Measurements from ENCODE around the gene TBC1D21.

TBC1D21 gene

DNA sequence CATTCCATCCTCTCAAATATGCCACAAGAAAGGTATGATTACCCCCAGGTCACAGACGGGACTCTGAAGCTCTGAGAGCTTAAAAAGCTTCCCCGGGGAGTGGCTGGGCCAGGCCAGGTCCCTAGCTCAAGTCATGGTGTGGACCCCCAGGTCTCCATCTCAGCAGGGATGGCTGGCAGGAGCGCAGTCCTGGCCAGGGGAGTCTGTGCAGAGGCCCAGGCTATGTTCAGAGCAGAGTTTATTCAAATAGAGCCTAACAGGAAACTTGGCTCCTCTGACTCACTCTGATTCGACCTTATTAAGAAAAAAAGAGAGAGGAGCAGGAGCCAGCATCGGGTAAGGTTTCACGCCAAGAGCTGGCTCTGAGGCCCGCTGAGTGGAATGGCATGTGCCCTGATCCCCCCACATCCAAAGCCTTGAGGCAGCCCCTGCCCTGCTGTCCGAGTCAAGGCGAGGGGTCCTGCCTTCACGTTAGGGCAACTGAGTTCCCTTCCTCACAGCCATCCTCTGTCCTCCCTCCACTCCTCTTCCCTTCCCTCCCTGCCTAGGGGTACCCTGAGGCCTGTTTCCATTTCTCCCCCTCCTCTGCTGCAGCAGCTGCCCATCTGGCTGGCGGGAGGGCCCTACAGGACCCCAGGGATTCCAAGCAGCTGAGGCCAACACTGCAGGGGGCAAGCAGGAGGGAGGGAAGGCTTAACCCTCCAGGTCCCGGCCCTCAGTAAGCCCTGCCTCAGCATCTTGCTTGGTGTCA lies 51.0 kb downstream of the TBC1D21 start (continued):
- TF ChIP-seq, protein P1, sequence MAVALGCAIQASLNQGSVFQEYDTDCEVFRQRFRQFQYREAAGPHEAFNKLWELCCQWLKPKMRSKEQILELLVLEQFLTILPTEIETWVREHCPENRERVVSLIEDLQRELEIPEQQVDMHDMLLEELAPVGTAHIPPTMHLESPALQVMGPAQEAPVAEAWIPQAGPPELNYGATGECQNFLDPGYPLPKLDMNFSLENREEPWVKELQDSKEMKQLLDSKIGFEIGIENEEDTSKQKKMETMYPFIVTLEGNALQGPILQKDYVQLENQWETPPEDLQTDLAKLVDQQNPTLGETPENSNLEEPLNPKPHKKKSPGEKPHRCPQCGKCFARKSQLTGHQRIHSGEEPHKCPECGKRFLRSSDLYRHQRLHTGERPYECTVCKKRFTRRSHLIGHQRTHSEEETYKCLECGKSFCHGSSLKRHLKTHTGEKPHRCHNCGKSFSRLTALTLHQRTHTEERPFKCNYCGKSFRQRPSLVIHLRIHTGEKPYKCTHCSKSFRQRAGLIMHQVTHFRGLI (tag by site-specific recombination; IDR thresholded peaks at IDR 0.05), result no peak
- TF ChIP-seq, protein P2, sequence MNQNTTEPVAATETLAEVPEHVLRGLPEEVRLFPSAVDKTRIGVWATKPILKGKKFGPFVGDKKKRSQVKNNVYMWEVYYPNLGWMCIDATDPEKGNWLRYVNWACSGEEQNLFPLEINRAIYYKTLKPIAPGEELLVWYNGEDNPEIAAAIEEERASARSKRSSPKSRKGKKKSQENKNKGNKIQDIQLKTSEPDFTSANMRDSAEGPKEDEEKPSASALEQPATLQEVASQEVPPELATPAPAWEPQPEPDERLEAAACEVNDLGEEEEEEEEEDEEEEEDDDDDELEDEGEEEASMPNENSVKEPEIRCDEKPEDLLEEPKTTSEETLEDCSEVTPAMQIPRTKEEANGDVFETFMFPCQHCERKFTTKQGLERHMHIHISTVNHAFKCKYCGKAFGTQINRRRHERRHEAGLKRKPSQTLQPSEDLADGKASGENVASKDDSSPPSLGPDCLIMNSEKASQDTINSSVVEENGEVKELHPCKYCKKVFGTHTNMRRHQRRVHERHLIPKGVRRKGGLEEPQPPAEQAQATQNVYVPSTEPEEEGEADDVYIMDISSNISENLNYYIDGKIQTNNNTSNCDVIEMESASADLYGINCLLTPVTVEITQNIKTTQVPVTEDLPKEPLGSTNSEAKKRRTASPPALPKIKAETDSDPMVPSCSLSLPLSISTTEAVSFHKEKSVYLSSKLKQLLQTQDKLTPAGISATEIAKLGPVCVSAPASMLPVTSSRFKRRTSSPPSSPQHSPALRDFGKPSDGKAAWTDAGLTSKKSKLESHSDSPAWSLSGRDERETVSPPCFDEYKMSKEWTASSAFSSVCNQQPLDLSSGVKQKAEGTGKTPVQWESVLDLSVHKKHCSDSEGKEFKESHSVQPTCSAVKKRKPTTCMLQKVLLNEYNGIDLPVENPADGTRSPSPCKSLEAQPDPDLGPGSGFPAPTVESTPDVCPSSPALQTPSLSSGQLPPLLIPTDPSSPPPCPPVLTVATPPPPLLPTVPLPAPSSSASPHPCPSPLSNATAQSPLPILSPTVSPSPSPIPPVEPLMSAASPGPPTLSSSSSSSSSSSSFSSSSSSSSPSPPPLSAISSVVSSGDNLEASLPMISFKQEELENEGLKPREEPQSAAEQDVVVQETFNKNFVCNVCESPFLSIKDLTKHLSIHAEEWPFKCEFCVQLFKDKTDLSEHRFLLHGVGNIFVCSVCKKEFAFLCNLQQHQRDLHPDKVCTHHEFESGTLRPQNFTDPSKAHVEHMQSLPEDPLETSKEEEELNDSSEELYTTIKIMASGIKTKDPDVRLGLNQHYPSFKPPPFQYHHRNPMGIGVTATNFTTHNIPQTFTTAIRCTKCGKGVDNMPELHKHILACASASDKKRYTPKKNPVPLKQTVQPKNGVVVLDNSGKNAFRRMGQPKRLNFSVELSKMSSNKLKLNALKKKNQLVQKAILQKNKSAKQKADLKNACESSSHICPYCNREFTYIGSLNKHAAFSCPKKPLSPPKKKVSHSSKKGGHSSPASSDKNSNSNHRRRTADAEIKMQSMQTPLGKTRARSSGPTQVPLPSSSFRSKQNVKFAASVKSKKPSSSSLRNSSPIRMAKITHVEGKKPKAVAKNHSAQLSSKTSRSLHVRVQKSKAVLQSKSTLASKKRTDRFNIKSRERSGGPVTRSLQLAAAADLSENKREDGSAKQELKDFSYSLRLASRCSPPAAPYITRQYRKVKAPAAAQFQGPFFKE (tag by site-specific recombination; IDR thresholded peaks at IDR 0.05; ENCODE audit: borderline replicate concordance), result no peak
- TF ChIP-seq GLIS2 (tag by site-specific recombination; IDR thresholded peaks at IDR 0.05) (peak; percentile 60), ZFP37 (tag by site-specific recombination; IDR thresholded peaks at IDR 0.05) (no peak), ZNF549 (tag by site-specific recombination; IDR thresholded peaks at IDR 0.05) (no peak), ZNF560 (tag by site-specific recombination; IDR thresholded peaks at IDR 0.05; ENCODE audit: borderline replicate concordance) (no peak), KLF9 (tag by site-specific recombination; IDR thresholded peaks at IDR 0.05; ENCODE audit: low read depth) (no peak), ZNF37A (tag by site-specific recombination; IDR thresholded peaks at IDR 0.05) (no peak), ZNF404 (tag by site-specific recombination; IDR thresholded peaks at IDR 0.05) (no peak), KLF16 (tag by site-specific recombination; IDR thresholded peaks at IDR 0.05) (no peak), ZNF133 (tag by site-specific recombination; IDR thresholded peaks at IDR 0.05) (no peak), ZNF529 (tag by site-specific recombination; IDR thresholded peaks at IDR 0.05; ENCODE audit: insufficient replicate concordance) (no peak), ZFHX2 (tag by site-specific recombination; conservative IDR thresholded peaks at IDR 0.05) (no peak), ZNF10 (tag by site-specific recombination; IDR thresholded peaks at IDR 0.05) (no peak), ZNF248 (tag by site-specific recombination; IDR thresholded peaks at IDR 0.05) (no peak), ZNF837 (tag by site-specific recombination; IDR thresholded peaks at IDR 0.05) (no peak), RBAK (tag by site-specific recombination; IDR thresholded peaks at IDR 0.05) (no peak), KLF10 (tag by site-specific recombination; IDR thresholded peaks at IDR 0.05) (no peak), PRDM1 (tag by site-specific recombination; IDR thresholded peaks at IDR 0.05) (no peak), ZNF660 (tag by site-specific recombination; IDR thresholded peaks at IDR 0.05) (0 out of 2 replicates have a peak, but pooled peaks have one; percentile 36), ZNF433 (tag by site-specific recombination; IDR thresholded peaks at IDR 0.05; ENCODE audit: low read depth) (no peak), ZNF654 (tag by site-specific recombination; IDR thresholded peaks at IDR 0.05; ENCODE audit: low read depth) (no peak), ZNF174 (tag by site-specific recombination; IDR thresholded peaks at IDR 0.05) (no peak), ZNF610 (tag by site-specific recombination; IDR thresholded peaks at IDR 0.05; ENCODE audit: borderline replicate concordance) (no peak), ZNF140 (tag by site-specific recombination; IDR thresholded peaks at IDR 0.05) (no peak), ZNF76 (tag by site-specific recombination; IDR thresholded peaks at IDR 0.05; ENCODE audit: borderline replicate concordance, low read depth) (no peak), ZNF596 (tag by site-specific recombination; IDR thresholded peaks at IDR 0.05) (0 out of 2 replicates have a peak, but pooled peaks have one; percentile 20)
- TF ChIP-seq, protein P3, sequence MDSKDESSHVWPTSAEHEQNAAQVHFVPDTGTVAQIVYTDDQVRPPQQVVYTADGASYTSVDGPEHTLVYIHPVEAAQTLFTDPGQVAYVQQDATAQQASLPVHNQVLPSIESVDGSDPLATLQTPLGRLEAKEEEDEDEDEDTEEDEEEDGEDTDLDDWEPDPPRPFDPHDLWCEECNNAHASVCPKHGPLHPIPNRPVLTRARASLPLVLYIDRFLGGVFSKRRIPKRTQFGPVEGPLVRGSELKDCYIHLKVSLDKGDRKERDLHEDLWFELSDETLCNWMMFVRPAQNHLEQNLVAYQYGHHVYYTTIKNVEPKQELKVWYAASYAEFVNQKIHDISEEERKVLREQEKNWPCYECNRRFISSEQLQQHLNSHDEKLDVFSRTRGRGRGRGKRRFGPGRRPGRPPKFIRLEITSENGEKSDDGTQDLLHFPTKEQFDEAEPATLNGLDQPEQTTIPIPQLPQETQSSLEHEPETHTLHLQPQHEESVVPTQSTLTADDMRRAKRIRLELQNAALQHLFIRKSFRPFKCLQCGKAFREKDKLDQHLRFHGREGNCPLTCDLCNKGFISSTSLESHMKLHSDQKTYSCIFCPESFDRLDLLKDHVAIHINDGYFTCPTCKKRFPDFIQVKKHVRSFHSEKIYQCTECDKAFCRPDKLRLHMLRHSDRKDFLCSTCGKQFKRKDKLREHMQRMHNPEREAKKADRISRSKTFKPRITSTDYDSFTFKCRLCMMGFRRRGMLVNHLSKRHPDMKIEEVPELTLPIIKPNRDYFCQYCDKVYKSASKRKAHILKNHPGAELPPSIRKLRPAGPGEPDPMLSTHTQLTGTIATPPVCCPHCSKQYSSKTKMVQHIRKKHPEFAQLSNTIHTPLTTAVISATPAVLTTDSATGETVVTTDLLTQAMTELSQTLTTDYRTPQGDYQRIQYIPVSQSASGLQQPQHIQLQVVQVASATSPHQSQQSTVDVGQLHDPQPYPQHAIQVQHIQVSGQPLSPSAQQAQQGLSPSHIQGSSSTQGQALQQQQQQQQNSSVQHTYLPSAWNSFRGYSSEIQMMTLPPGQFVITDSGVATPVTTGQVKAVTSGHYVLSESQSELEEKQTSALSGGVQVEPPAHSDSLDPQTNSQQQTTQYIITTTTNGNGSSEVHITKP (tag by site-specific recombination; IDR thresholded peaks at IDR 0.05), result peak; percentile 66
- TF ChIP-seq, protein P4, sequence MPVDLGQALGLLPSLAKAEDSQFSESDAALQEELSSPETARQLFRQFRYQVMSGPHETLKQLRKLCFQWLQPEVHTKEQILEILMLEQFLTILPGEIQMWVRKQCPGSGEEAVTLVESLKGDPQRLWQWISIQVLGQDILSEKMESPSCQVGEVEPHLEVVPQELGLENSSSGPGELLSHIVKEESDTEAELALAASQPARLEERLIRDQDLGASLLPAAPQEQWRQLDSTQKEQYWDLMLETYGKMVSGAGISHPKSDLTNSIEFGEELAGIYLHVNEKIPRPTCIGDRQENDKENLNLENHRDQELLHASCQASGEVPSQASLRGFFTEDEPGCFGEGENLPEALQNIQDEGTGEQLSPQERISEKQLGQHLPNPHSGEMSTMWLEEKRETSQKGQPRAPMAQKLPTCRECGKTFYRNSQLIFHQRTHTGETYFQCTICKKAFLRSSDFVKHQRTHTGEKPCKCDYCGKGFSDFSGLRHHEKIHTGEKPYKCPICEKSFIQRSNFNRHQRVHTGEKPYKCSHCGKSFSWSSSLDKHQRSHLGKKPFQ (tag by site-specific recombination; IDR thresholded peaks at IDR 0.05), result no peak

Data from HEK293 (cell line).